T-cell (primary cell): ENCODE results near the gene CHCHD2. TPM values are rescaled to one million over a fixed set of nuclear protein-coding genes. Genes with fewer than 3 reads are reported as not detected.
"Not testable (repeated sequence)": the region's sequence is repeated elsewhere in the genome, so short reads cannot be mapped to it uniquely, and the experiment has no call there.

Experiments used
- ATAC-seq, 4 experiments: fragments of 200-7000 bp in 3 of 4; fragments of 150-1000 bp in 1 of 4; cut with Tn5 transposase; replicated peaks in 1 of 4; 1 replicate in 3 of 4; 2 replicates in 1 of 4; pipeline ENCODE4 v1.10.0; 2021; ENCODE audit warnings: moderate library complexity in 3 of 4, mild to moderate bottlenecking in 2 of 4, moderate number of reproducible peaks in 1 of 4
- CTCF ChIA-PET, 2 donors: fragments of 300-600 bp; sonication (Branson Sonifier 250); formaldehyde crosslinking; loops; one replicate each; lab custom pipeline; 2022; ENCODE audit warnings: antibody characterized with exemption in 2 of 2; lab: Charles Lee
- POLR2A ChIA-PET, 2 donors: fragments of 300-600 bp; sonication (Branson Sonifier 250); formaldehyde crosslinking; loops; one replicate each; lab custom pipeline; 2022; ENCODE audit warnings: antibody characterized with exemption in 2 of 2; lab: Charles Lee
- DNase-seq, 35 experiments: peaks; one replicate each; pipeline versions ENCODE4 v3.0.0 to v3.0.0-alpha.2; 2013 to 2023
- H3K27ac ChIP-seq: one replicate; pipeline ENCODE4 v1.5.1; 2013; ENCODE audit warnings: low read length
- H3K27me3 ChIP-seq, 2 experiments: replicated peaks in 1 of 2; 1 replicate in 1 of 2; 2 replicates in 1 of 2; pipeline versions ENCODE4 v1.6.1 to v1.7.0; 2013; ENCODE audit warnings: low read length in 1 of 2, mixed read lengths in 1 of 2; ENCODE audit not compliant: control insufficient read depth in 2 of 2, insufficient read depth in 2 of 2; ENCODE audit errors: extremely low read depth in 1 of 2
- H3K36me3 ChIP-seq, 2 donors: 1 replicate in 1 of 2; 2 replicates in 1 of 2; pipeline versions ENCODE4 v1.6.1 to v1.7.0; 2013; ENCODE audit warnings: low read length in 1 of 2; ENCODE audit not compliant: control insufficient read depth in 2 of 2, insufficient read depth in 1 of 2; ENCODE audit errors: extremely low read depth in 1 of 2
- H3K4me1 ChIP-seq, 2 experiments: 1 replicate in 1 of 2; 2 replicates in 1 of 2; pipeline versions ENCODE4 v1.6.1 to v1.7.0; 2013; ENCODE audit warnings: low read length in 2 of 2, mixed read lengths in 1 of 2; ENCODE audit not compliant: insufficient read depth in 2 of 2, control insufficient read depth in 1 of 2; ENCODE audit errors: extremely low read depth in 1 of 2
- H3K4me3 ChIP-seq, 2 donors: 1 replicate in 1 of 2; 2 replicates in 1 of 2; pipeline versions ENCODE4 v1.5.1 to v1.7.0; 2013; ENCODE audit warnings: mild to moderate bottlenecking in 2 of 2, low read length in 1 of 2, moderate library complexity in 1 of 2; ENCODE audit not compliant: control insufficient read depth in 1 of 2; ENCODE audit errors: extremely low read depth in 1 of 2
- H3K9me3 ChIP-seq: 2 replicates; pipeline ENCODE4 v1.7.0; 2013
- H3K27ac Mint-ChIP-seq, 2 donors: one replicate each; pipeline ENCODE4 v1.8.0; 2020 to 2021; ENCODE audit warnings: mild to moderate bottlenecking in 2 of 2, mixed read lengths in 2 of 2
- H3K27me3 Mint-ChIP-seq, 2 donors: one replicate each; pipeline ENCODE4 v1.8.0; 2021 to 2022; ENCODE audit warnings: mixed read lengths in 2 of 2
- H3K36me3 Mint-ChIP-seq: one replicate; pipeline ENCODE4 v1.8.0; 2021; ENCODE audit warnings: mixed read lengths
- H3K4me1 Mint-ChIP-seq, 3 donors: one replicate each; pipeline ENCODE4 v1.8.0; 2020 to 2022; ENCODE audit warnings: mixed read lengths in 3 of 3, mild to moderate bottlenecking in 1 of 3
- H3K4me3 Mint-ChIP-seq, 3 donors: one replicate each; pipeline ENCODE4 v1.8.0; 2020 to 2022; ENCODE audit warnings: mild to moderate bottlenecking in 3 of 3, mixed read lengths in 3 of 3, moderate library complexity in 3 of 3
- H3K9me3 Mint-ChIP-seq, 3 donors: one replicate each; pipeline ENCODE4 v1.8.0; 2020 to 2022; ENCODE audit warnings: mixed read lengths in 3 of 3
- WGBS: methylation state at CpG from one replicate; pipeline ENCODE4 v1.1.5; 2013; ENCODE audit warnings: missing lambda C conversion rate; ENCODE audit not compliant: insufficient coverage; 5-methylcytosine and 5-hydroxymethylcytosine counted together
- total RNA-seq, 35 experiments: library from RNA in 6 of 35; stranded (reverse) in 6 of 35; fragments of 120-200 nt in 1 of 35; gene quantifications; one replicate each; pipeline versions ENCODE4 v1.2.1 to v1.2.4 and lab custom pipeline; 2013 to 2026

The CHCHD2 gene
- total RNA-seq, 5 donors from 2014 or later (not counting 1 experiment from before 2014, with no cell fraction given): 173 to 209 (median 189) TPM

DNA sequence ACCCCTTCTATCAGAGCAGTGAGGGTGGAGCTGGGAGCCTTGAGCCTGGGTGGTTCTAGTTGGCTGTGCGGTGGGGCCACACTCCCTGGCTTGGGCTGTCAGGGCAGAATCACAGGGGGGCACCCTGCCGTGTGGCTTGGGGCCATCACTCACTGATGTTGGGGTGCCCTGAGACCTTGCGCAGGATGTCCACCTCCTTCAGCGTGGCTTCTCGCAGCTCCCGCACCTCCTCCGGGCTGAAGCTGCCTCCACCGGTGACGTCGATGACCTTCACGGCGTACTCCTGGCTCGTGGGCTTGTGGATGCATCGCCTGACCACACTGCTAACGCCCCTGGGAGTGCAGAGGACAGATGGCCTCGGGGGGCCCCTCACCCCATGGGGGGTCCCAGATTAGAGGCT is 18.8 kb downstream of the CHCHD2 start:
- Mint-ChIP-seq H3K4me3 (no peak overlapping the region), H3K36me3 (peaks cover 3% of the 10 kb centered on the region), H3K27ac (no peak overlapping the region), H3K9me3 (no peaks in the 10 kb centered on the region), H3K27me3 (no peaks in the 10 kb centered on the region), H3K4me1 (no peaks in the 10 kb centered on the region)
- DNase-seq (no peak), ATAC-seq (no peak)
- no peak overlapping the region for H3K27ac ChIP-seq
- ChIA-PET POLR2A (interaction anchor here (0.5 to 1.0 kb wide), 2 partner anchors 11 to 23 kb away, joined by 3 read pairs; partner anchors contain the start of gene SUMF2 (in 1 of the 2)), CTCF (no interaction called here)
- H3K4me3 ChIP-seq: no peak overlapping the region
- H3K36me3 ChIP-seq: peaks cover 3 to 9% of the 10 kb centered on the region in 2 donors
- H3K9me3 ChIP-seq: no peaks in the 10 kb centered on the region
- no peaks in the 10 kb centered on the region for H3K4me1 ChIP-seq
- WGBS: 92% methylated on average over 8 of the region's 16 CpGs
- H3K27me3 ChIP-seq: no peaks in the 10 kb centered on the region

- ChIA-PET CTCF (no interaction called here), POLR2A (no interaction called here)
- Histone ChIP-seq H3K4me1 (no peaks in the 10 kb centered on the region), H3K27me3 (no peaks in the 10 kb centered on the region), H3K36me3 (peaks cover 6 to 9% of the 10 kb centered on the region in 2 donors), H3K9me3 (no peaks in the 10 kb centered on the region), H3K4me3 (no peak overlapping the region), H3K27ac (no peak overlapping the region)
- ATAC-seq: no peak
- Mint-ChIP-seq H3K27ac (no peak overlapping the region), H3K27me3 (no peaks in the 10 kb centered on the region), H3K9me3 (no peaks in the 10 kb centered on the region), H3K4me3 (no peak overlapping the region), H3K4me1 (no peaks in the 10 kb centered on the region), H3K36me3 (peaks cover 3% of the 10 kb centered on the region)
- 100% methylated on average over 4 of the region's 7 CpGs for WGBS
- no peak for DNase-seq
These were observed 19.5 kb downstream of the CHCHD2 start for GRCh38 chr7:56086761-56087160.

GRCh38 chr7:56083150-56083785 is 23.0 kb downstream of the CHCHD2 start:
- no peak overlapping the region for H3K27ac Mint-ChIP-seq
- no peaks in the 10 kb centered on the region for H3K27me3 Mint-ChIP-seq

DNA sequence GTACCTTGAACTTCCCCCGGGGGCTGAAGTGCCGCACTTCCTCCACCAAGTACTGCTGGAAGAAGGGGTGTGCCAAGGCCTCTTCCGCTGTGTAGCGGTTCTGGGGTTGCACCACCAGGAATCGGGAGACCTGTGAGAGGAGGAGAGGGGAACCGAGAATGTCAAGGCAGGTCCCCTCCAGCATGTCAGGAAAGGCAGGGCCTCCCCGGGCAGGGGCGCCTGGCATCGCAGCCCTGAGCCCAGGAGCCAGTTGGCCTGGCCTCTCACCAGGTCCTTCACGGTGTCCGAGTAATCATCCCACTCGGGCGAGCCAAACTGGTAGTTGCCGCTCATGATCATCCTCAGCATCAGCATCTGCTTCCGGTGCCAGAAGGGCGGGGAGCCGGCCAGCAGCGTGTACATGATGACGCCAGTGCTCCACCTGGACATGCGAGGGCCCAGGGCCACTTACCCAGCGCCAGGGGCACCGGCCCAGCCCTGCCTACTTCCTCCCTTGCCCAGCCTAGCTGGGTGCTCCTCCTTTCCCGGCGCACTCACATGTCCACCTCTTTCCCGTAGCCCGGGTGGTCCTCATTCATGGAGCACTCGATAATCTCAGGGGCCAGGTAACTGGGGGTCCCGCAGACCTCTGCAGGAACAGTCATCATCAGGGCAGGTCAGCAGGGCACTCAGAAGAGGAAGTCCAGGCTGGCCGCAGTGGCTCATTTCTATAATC is 24.5 kb downstream of the CHCHD2 start:
- POLR2A ChIA-PET: no interaction called here
- H3K27me3 ChIP-seq: no peaks in the 10 kb centered on the region
- DNase-seq (no peak), ATAC-seq (no peak)
- no peaks in the 10 kb centered on the region for H3K4me1 Mint-ChIP-seq
- H3K27ac Mint-ChIP-seq: no peak overlapping the region
- no peaks in the 10 kb centered on the region for H3K9me3 Mint-ChIP-seq
- 98% methylated on average over 23 of the region's 29 CpGs for WGBS
- H3K36me3 Mint-ChIP-seq: peaks cover 12% of the 10 kb centered on the region
- H3K4me3 ChIP-seq: no peak overlapping the region
- H3K27me3 Mint-ChIP-seq: no peaks in the 10 kb centered on the region
- H3K27ac ChIP-seq: no peak overlapping the region
- H3K4me1 ChIP-seq: no peaks in the 10 kb centered on the region
- no peaks in the 10 kb centered on the region for H3K9me3 ChIP-seq
- peaks cover 22 to 33% of the 10 kb centered on the region in 2 donors for H3K36me3 ChIP-seq
- H3K4me3 Mint-ChIP-seq: no peak overlapping the region
- CTCF ChIA-PET: interaction anchor here in 1 of 2 donors (0.6 kb wide), 1 partner anchor 134 kb away, joined by 3 read pairs; no protein-coding TSS in a partner anchor

More at GRCh38 chr7:56083150-56083785, 23.0 kb downstream of the CHCHD2 start:
- Mint-ChIP-seq H3K4me3 (no peak overlapping the region), H3K36me3 (peaks cover 11% of the 10 kb centered on the region), H3K9me3 (no peaks in the 10 kb centered on the region), H3K4me1 (no peaks in the 10 kb centered on the region)
- Histone ChIP-seq H3K27me3 (no peaks in the 10 kb centered on the region), H3K9me3 (no peaks in the 10 kb centered on the region), H3K4me1 (no peaks in the 10 kb centered on the region), H3K27ac (no peak overlapping the region), H3K4me3 (no peak overlapping the region), H3K36me3 (peaks cover 12 to 28% of the 10 kb centered on the region in 2 donors)
- DNase-seq: no peak
- CTCF ChIA-PET: interaction anchor here in 1 of 2 donors (0.5 to 1.3 kb wide), 3 partner anchors 9 to 35 kb away, joined by 3 to 5 read pairs (median 3); no protein-coding TSS in a partner anchor
- no peak for ATAC-seq
- POLR2A ChIA-PET: no interaction called here
- 90% methylated on average over 8 of the region's 13 CpGs for WGBS

DNA sequence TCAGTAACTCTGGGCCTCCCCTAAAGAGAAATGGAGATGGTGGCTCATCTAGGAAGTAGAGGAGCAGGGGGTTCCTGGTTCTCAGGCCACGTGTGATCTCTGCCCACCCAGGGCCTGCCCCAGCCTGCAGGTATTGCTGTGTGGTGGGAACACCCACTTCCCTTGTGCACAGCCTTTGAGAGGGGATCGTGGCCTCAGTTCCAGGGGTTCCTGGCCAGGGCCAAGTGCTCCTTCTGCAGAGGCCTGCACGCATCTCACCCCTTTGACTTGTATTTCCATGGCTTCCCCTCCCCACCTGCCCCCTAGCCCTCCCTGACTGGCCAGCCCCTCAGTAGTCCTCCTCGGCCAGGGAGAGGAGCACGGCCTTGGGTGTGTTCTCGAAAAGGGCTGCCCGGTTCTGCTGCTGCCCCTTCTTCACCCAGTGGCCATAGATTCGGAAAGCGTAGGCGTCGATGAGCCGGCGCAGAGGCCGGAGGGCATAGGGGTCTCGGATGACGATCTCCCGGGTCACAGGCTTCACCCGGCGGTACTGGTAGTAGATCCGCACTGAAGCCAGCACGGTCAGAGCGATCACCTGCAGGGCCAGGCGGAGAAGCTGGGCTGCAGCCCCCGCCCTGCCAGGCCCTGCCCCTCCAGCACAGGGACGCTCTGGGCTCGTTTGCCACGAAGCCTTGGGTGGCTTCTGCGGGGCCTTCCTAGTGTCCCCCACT is 25.4 kb downstream of the CHCHD2 start:
- H3K27ac ChIP-seq, H3K9me3 ChIP-seq, H3K27me3 ChIP-seq, POLR2A ChIA-PET, H3K4me3 Mint-ChIP-seq, H3K4me3 ChIP-seq, ATAC-seq, DNase-seq, H3K4me1 ChIP-seq, H3K9me3 Mint-ChIP-seq, H3K27ac Mint-ChIP-seq, H3K4me1 Mint-ChIP-seq, H3K27me3 Mint-ChIP-seq: not testable (repeated sequence)
- H3K36me3 ChIP-seq: peaks cover 28 to 37% of the 10 kb centered on the region in 2 donors
- CTCF ChIA-PET: interaction anchor here (0.6 kb wide), 2 partner anchors 16 to 133 kb away, joined by 3 to 4 read pairs; no protein-coding TSS in a partner anchor
- 96% methylated on average over 27 of the region's 28 CpGs for WGBS
- peaks cover 14% of the 10 kb centered on the region for H3K36me3 Mint-ChIP-seq
